HG03520 (cell line): ENCODE results near the gene MYH16.
"Not testable (repeated sequence)": the region's sequence is repeated elsewhere in the genome, so short reads cannot be mapped to it uniquely, and the experiment has no call there.

Experiments used
- ATAC-seq: cut with Tn5 transposase; IDR thresholded peaks from one replicate; pipeline ENCODE4 v1.9.1; 2021; ENCODE audit warnings: mild to moderate bottlenecking, moderate library complexity; ENCODE audit not compliant: unreplicated experiment

Gene MYH16

DNA sequence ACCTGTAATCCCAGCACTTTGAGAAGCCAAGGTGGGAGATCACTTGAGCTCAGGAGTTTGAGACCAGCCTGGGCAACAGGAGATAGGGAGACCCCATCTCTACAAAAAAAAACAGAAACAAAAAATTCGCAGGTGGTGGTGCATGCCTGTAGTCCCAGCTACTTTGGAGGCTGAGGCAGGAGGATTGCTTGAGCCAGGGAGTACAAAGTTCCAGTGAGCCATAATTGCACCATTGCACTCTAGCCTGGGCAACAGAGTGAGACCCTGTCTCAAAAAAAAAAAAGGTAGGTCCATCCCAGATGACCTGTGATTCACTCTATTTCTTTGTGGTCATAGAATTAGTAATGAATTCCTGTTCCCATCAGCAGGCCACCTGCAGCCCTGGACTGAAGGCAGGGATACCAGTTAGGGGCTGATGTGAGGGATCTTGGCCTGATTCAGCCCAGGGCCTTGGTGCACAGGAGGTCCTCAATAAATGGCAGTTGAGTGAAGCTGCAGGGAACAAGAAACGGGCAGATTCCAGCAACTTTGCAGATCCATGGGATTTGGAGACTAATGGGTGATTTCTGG is at the start of gene MYH16:
Gene MYH16, plus strand, starts transcription at position 364 of the 570 bp plus-strand sequence.
- no peak for ATAC-seq

DNA sequence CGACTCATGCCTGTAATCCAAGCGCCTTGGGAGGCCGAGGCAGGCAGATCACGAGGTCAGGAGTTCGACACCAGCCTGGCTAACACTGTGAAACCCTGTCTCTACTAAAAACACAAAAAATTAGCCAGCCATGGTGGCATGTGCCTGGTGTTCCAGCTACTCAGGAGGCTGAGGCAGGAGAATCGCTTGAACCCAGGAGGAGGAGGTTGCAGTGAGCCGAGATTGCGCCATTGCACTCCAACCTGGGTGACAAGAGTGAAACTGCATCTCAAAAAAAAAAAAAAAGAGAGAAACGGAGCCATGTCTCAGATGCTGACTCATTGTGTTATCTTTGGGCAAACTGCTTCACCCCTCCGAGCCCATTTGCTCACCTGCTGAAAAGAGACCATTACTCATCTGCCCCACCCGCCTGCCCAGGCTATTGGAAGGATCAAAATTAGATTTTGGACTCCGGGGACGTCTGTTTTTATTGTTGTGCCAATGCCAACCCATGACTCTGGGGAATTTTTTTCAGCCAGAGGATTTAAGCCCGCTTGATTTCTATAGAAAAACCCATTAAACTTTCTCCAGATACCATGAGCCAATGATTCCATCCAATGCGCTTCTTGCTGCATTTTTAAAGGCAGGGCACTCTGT is 48.3 kb upstream of the MYH16 start:
- not testable (repeated sequence) for ATAC-seq

DNA sequence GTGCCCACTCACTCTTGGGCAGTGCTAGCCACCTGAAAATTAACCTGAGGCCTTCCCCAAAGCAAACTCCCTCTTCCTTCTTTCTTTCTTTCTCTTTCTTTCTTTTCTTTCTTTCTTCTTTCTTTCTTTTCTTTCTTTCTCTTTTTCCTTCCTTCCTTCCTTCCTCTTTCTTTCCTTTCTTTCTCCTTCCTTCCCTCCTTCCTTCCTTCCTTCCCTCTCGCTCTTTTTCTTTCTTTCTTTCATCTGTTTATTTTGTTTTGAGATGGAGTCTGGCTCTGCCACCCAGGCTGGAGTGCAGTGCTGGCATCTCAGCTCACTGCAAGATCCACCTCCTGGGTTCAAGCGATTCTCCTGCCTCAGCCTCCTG is 47.8 kb upstream of the MYH16 start:
- no peak for ATAC-seq

DNA sequence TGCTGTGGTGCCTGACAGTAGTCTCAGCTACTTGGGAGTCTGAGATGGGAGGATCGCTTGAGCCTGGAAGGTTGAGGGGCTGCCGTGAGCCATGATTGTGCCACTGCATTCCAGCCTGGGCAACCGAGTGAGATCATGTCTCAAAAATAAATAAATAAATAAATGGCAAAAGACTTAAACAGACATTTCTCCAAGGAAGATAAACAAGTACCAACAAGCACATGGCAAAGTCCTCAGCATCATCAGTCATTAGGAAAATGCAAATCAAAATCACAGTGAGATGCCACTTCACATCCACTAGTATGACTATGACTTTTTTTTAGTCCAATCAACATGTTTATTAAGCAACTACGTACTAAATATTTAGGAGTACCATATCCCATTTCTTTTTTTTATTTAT is 43.4 kb upstream of the MYH16 start:
- no peak for ATAC-seq

DNA sequence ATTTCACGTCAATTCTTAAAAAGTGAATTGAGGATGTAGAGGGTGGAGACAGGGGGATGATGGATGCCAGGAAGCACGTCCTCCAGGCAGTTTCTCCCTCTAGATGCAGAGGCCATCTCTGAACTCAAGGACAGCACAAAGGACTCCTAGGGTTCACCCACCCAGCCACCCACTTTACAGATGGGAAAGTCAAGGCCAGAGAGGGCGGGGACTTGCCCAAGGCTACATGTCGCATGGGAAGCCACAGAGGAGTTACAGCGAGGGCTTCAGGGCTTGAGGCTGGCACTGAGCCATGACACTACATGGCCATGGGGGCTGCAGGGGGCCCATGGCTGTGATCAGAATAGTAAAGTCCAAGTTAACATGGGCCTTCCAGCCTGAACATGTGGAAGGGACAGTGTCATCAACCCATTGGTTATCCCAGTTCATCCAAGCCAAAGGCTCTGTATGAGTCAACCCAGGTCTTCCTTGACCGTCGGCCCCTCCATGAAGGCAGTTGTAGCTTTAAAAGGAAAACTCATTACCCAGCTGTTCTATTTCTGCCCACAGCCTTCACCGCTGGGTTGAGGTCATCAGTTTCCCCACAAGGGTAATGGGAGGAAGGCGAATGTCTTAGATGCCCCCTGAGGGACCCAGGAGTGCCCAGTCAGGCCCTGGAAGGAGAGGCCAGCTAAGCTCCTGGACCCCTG is 40.4 kb upstream of the MYH16 start:
- ATAC-seq: no peak

DNA sequence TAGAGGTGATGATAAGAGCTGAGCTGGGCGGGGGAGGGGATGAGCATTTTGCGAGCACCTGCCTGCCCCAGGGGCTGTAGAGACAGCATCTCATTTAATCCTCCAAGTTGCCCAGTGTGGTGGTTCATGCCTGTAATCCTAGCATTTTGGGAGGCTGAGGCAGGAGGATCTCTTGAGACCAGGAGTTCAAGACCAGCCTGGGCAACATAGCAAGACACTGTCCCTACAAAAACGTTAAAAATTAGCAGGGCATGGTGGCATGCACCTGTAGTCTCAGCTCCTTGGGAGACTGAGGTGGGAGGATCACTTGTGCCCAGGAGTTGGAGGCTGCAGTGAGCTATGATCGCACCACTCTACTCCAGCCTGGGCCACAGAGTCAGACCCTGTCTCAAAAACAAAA is 39.7 kb upstream of the MYH16 start:
- ATAC-seq: not testable (repeated sequence)

DNA sequence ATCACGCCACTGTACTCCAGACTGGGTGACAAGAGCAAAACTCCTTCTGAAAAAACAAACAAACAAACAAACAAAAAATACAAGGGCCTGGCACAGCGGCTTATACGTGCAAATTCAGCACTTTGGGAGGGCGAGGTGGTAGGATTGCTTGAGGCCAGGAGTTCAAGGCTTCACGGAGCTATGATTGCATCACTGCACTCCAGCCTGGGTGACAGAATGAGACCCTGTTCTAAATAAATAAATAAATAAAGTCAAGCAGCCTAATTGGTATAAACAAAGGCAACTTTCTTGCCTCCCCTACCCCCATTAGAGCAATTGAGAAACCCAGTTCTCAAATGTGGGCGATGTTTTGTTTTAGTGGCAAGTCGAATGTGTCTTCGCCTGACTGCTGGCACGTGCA is 38.5 kb upstream of the MYH16 start:
- no peak for ATAC-seq

DNA sequence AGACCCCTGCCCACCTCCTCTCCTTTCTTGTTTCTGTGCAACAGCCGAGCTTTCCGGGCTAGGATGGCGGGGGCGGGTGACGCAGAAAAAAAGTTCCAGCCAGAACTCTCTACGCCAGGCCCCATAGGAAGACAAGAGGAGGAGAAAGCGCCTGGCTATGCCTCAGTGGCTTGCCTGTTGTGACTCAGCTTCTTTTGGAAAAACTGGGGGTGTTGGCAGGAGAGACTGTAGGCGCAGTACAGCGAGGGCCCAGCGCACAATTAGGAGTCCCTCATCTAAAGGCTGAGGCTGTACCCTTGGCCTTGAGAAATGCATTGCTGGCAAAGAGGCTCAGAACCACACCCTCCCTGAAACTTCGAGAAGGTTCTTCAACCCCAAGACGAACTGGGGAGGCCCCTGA is 36.7 kb upstream of the MYH16 start:
- no peak for ATAC-seq

DNA sequence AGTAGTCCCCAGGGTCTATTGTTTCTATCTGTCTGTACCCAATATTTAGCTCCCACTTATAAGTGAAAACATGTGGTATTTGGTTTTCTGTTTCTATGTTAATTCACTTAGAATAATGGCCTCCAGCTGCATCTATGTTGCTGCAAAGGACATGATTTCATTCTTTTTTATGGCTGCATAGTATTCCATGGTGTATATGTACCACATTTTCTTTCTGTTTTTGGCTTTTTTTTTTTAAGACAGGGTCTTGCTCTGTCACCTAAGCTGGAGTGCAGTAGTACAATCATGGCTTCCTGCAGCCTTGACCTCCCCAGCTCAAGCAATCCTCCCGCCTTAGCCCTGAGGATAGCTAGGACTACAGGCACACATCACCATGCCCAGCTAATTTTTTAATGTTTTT is 34.8 kb upstream of the MYH16 start:
- ATAC-seq: not testable (repeated sequence)

DNA sequence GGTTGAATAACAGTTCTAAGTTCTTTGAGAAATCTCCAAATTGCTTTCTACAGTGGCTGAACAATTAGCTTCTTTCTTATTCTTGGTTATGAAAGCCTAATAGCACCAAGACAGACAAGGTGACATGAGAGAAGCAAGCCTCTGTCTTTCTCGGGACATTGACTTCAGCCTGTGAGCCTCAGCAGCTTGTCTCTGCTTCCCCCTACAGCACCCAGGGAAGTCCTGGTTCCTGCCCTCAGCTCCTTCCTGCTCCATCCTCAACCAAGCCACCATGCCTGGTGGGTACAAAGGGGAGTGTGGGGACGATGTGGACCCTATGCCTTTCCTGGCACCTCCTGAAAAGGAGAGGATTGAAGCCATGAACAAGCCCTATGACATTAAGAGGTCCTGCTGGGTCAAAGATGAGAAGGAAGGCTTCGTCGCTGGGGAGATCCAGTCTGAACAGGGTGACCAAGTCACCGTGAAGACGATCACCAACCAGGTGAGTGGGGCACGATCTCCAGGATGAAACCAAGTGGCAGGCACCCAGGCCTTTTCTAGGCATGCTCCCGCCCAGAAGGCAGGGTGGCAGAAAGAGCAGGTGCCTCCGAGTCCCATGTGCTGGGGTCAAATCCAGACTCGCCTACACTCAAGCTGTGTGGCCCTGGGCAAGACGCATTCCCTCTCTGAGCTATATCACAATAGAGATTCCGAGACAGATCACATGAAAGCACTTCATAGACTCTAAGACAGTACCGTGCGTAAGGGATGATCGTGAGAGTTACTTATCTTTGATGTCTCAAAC is 33.9 kb upstream of the MYH16 start:
- ATAC-seq: no peak

DNA sequence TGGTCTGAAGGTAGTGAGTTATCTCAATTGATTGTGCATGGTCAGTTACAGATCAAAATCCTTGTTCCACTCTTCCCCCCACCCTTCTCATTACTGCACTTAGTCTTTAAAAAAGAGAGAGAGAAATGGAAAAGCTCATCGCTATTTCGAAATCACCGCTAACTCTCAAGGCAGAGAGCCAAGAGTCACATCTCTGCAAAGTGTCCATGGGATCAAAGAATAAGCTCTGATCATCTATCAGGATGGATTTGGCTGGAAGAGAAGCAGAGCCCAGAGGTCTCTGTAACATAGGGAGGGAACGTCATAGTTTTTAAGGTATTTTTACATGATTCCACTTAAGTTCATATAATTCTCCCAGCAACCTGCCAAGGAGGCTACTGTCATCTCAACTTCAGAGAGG is 30.0 kb upstream of the MYH16 start:
- no peak for ATAC-seq

DNA sequence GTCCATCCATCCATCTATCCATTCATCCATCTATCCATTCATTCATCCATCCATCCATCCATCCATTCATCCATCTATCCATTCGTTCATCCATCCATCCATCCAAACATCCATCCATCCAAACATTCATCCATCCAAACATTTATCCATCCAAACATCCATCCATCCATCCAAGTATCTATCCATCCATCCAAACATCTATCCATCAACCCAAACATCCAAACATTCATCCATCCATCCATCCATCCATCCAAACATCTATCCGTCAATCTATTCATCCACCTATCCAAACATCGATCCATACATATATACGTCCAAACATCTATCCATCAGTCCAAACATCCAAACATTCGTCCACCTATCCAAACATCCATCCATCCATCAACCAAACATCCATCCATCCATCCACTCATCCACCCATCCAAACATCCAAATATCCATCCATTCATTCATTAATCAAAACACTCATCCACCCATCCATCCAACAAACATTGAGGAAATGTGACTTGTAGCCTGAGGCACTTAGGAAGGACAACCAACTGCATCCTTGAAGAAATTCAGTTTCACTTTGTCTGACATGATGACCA is 28.8 kb upstream of the MYH16 start:
- no peak for ATAC-seq

DNA sequence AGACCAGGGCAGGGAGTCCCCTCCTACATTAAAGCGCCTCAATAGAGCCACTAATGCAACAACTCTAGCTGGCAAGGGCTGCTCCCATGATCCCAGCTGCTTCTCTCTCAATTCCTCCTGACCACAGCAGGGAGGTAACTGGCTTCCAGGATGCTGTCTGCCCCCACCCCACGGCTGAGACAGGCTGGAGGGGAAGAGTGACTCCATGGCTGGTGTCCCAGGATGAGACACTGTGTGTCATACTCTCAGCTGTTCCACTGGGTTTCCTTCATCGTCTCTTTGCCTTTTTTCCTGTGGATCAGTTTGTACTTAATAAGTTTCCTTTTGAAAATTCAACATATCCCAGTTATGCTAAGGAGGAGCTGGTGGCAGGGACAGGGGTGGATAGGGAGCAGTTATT is 27.7 kb upstream of the MYH16 start:
- ATAC-seq: no peak

DNA sequence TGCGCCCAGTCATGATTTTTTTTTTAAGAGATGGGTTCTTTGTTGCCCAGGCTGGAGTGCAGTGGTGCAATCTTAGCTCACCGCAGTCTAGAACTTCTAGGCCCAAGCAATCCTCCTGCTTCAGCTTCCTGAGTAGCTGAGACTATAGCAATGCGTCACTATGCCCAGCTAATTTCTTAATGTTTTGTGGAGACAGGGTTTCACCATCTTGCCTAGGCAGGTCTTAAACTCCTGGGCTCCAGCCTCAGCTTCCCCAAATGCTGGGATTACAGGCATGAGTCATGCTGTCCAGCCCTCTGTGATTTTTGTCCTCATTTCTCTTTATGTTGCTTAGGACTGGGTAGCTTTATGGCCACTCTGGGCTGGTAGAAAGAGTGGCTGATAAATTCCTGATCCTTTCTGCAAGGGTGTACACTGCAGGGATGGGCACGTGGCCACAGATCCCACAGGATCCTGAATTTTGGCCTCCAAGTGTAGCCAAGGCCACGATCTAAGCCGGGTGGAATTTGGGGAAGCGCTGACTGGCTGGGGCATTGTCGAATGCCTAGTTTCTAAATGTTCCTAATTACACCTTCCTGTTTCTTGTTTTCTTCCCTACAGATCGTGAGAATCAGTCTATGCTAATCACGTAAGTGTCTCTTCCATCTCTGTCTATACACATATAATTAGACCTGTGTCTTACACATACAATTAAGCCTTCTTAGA is 24.1 kb upstream of the MYH16 start:
- no peak for ATAC-seq

DNA sequence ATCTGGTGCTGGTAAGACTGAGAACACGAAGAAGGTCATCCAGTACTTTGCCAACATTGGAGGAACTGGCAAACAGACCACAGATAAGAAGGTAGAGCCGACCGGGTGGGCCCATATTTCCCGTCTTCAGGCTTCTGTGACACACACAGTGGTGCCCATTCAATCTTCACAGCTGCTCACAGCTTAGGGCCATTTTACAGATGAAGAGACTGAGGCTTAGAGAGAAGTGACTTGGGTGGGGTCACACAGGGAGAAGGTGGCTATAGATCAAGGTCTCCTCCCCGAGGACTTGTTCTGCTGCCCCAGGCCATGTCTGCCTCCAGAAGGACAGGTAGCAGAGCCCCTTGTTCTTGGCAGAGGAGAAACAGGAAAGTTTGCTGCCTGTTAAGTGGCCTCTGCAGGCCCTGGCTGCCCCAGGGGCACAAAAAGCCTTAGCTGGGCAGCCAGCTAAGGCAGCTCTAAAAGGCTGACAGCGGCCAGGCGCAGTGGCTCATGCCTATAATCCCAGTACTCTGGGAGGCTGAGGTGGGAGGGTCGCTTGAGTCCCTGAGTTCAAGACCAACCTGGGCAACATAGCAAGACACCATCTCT is 22.6 kb upstream of the MYH16 start:
- ATAC-seq: no peak

DNA sequence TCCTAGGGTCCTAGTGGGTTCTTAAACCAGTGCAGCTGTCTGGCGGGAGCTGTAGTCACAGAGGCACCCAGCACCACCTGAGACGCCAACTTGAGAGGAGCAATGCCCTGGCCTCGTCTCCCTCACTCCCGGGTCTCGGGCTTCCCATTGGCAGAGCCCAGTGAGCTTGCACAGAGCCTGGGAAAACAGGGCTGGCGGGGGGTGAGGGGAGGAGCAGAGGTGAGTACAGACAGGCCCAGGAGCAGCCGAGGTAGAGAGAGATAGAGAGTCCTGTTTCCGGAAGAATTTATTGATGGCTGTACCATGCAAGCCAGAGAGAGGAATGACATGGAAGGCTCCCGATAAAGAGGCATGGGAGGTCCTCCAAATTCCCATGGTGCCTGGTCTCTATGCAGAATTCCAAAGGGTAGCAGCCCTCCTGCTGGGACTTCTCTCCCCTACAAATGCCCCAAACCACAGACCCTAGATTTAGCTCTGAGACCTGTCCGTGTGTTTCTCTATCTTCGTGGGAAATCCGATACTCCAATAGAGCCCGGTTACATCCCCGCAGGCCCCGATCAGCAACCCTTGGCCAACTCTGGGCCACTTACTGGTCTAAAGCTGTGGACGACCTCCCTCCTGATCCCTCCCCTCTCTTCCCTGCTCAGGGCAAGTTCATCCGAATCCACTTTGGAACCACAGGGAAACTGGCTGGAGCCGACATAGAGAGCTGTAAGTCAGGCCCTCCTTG is 20.3 kb upstream of the MYH16 start:
- no peak for ATAC-seq

DNA sequence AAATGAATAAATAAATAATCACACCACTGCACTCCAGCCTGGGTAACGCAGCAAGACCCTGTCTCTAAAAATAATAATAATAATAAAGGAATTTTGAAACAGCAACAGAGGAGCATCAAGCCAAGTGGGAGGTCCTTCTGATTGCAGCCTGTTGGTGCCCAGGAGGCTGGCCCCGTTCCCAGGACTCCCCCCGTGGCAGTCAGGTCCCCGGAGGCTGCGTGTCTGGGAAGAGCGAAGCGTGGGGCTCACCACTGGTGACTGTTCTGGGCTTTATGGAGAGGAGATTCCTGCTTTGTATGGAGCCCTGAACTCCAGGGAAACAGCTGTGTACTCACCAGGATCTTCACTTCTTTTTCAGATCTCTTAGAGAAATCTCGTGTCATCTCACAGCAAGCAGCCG is 19.3 kb upstream of the MYH16 start:
- no peak for ATAC-seq

DNA sequence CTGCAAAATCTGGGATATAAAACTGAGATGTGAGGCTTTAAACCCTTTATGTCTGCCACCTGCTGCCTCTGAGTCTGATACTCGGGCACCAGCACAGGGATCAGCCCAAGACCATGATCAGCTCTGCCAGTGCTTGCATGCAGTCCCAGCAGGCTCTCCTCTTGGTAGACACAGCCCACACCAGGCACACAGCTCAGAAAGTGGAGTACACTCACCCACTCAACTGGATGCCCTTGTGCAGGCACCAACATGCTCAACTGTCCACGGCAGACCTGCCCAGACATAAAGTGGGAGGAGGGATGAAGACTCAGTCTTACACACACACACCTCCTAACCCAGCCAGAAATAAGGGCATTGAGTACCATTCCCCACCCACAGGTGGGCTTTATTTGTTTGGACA is 18.2 kb upstream of the MYH16 start:
- ATAC-seq: no peak

DNA sequence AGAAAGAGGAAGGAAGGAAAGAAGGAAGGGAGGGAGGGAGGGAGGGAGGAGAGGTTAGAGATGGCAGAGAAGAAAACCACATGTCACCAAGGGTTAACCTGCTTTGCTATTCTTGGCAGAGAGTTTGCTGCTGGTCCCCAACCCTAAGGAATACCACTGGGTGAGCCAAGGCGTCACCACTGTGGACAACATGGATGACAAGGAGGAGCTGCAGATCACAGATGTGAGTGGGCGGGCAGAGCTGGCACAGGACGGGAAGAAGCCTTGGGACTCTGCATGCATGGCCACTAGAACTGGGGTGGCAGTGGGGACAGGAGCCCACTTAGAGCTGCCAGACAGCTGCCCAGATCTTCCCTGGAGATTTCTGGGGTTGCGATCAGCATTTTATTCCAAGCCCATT is 17.2 kb upstream of the MYH16 start:
- no peak for ATAC-seq

DNA sequence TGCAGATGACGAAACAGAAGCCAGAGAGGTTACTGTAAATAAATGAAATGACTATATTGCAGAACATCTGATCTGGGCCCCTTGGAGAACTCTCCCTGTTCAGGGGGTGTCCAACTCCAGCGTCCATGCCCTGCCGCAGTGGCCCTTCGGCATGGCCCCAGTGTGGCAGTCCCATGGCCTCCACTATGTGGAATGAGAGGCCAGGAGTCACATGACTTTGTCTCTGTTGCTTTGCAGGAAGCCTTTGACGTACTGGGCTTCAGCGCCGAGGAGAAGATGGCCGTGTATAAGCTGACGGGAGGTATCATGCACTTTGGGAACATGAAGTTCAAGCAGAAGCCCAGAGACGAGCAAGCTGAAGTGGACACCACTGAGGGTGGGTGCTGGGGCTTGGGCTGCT is 15.6 kb upstream of the MYH16 start:
- ATAC-seq: no peak
